ENCODE results near the gene TCF25.
"Not testable (repeated sequence)": the region's sequence is repeated elsewhere in the genome, so short reads cannot be mapped to it uniquely, and the experiment has no call there.

Gene TCF25
- total RNA-seq, result 143 to 156 reads per million in 2 donors

GRCh38 chr16:89873109-89873971 lies at the start of gene TCF25:
TSS of gene TCF25 (plus strand) at chr16:89873592. CDS start at chr16:89873668, 76 bp downstream.
- DNase-seq, result peak; percentile 88

- not testable (repeated sequence) for DNase-seq
These were observed 49.6 kb upstream of the TCF25 start for GRCh38 chr16:89823824-89824148.

- DNase-seq, result no peak
These were observed 46.6 kb upstream of the TCF25 start for GRCh38 chr16:89826531-89827382.

- no peak for DNase-seq
These were observed 45.8 kb upstream of the TCF25 start for GRCh38 chr16:89827383-89828198.

GRCh38 chr16:89828199-89828869 lies 45.1 kb upstream of the TCF25 start, which contains the start of gene SPIRE2:
TSS of gene SPIRE2 (plus strand) at chr16:89828475. CDS start at chr16:89828551, 76 bp downstream.
- peak; percentile 63 for DNase-seq

GRCh38 chr16:89828870-89829629 lies 44.3 kb upstream of the TCF25 start:
- DNase-seq, result no peak

GRCh38 chr16:89829630-89830437 lies 43.6 kb upstream of the TCF25 start:
- DNase-seq, result no peak

- no peak for DNase-seq
These were observed 41.5 kb upstream of the TCF25 start for GRCh38 chr16:89831810-89832328.

GRCh38 chr16:89833664-89834363 lies 39.6 kb upstream of the TCF25 start:
- DNase-seq, result not testable (repeated sequence)

GRCh38 chr16:89834813-89835363 lies 38.5 kb upstream of the TCF25 start:
- not testable (repeated sequence) for DNase-seq

- DNase-seq, result not testable (repeated sequence)
These were observed 36.9 kb upstream of the TCF25 start for GRCh38 chr16:89836484-89836883.

- DNase-seq, result no peak
These were observed 36.3 kb upstream of the TCF25 start for GRCh38 chr16:89837014-89837546.

- DNase-seq, result peak; percentile 25
These were observed 32.1 kb upstream of the TCF25 start for GRCh38 chr16:89841275-89841674.

- DNase-seq, result no peak
These were observed 30.7 kb upstream of the TCF25 start for GRCh38 chr16:89842471-89843408.

GRCh38 chr16:89843409-89844350 lies 29.7 kb upstream of the TCF25 start:
- no peak for DNase-seq

GRCh38 chr16:89844739-89845339 lies 28.6 kb upstream of the TCF25 start:
- DNase-seq, result no peak
